K562 (cell line): ENCODE measurements around the gene SSH3. TPM values are rescaled to one million over a fixed set of nuclear protein-coding genes. Genes with fewer than 3 reads are reported as not detected.
A peak's percentile ranks its signal among the peaks of the same experiment; 100 is the strongest.

Experiments
- ATF6 ChIP-seq: sonication (generic); formaldehyde crosslinking; IDR thresholded peaks from 2 replicates; pipeline ENCODE4 v1.4.0; 2020; ENCODE audit warnings: mild to moderate bottlenecking, missing genetic modification reagents
- ELK1 ChIP-seq: sonication (generic); formaldehyde crosslinking; IDR thresholded peaks from 2 replicates; pipeline ENCODE4 v1.8.1; 2022; ENCODE audit warnings: missing genetic modification reagents
- GTF2A2 ChIP-seq: IDR thresholded peaks from 2 replicates; pipeline ENCODE4 v1.6.1; 2016; ENCODE audit warnings: mild to moderate bottlenecking, missing genetic modification characterization, missing compliant biosample characterization
- KLF16 ChIP-seq: IDR thresholded peaks from 2 replicates; pipeline ENCODE4 v1.6.1; 2016; ENCODE audit warnings: antibody characterized with exemption
- SLC30A9 ChIP-seq: fragments of 250-450 bp; sonication (Bioruptor Pico); IDR thresholded peaks from 2 replicates; pipeline ENCODE4 v1.8.0; 2022; ENCODE audit warnings: mild to moderate bottlenecking, moderate library complexity
- SMC3 ChIP-seq: conservative IDR thresholded peaks from 2 replicates; pipeline ENCODE4 v1.6.1; 2011; ENCODE audit warnings: low read depth, low read length, improper control_type of control experiment; ENCODE audit not compliant: insufficient read depth
- SRF ChIP-seq, 2 experiments: fragments of 250-450, 450-650 bp in 1 of 2; sonication (Bioruptor Pico) in 1 of 2; sonication (generic) in 1 of 2; formaldehyde crosslinking; IDR thresholded peaks; 2 replicates each; pipeline versions ENCODE4 v1.5.0 to v1.5.1; 2020 to 2022; ENCODE audit warnings: mild to moderate bottlenecking in 1 of 2, missing genetic modification reagents in 1 of 2
- ZFPM2 ChIP-seq: fragments of 250-450 bp; sonication (Bioruptor Pico); IDR thresholded peaks from 2 replicates; pipeline ENCODE4 v1.5.1; 2022; ENCODE audit warnings: mild to moderate bottlenecking
- ZNF696 ChIP-seq: fragments of 250-450 bp; sonication (Bioruptor Pico); conservative IDR thresholded peaks from 2 replicates; pipeline ENCODE4 v1.4.0; 2020; ENCODE audit warnings: mild to moderate bottlenecking, moderate library complexity
- polyA plus RNA-seq, 8 experiments: library from polyadenylated mRNA; depleted of rRNA in 4 of 8; stranded (reverse) in 5 of 8; unstranded in 3 of 8; fragments of >200 nt; fragmentation: Nextera tagmentation in 2 of 8; fragmentation: Illumina TruSeq in 1 of 8; extraction: Ambion mirVana in 2 of 8; extraction: Trizol in 1 of 8; gene quantifications; 2 replicates each; pipeline versions ENCODE4 v1.2.1 to v1.2.3, GENCODE V29; 2011 to 2014; ENCODE audit warnings: inconsistent platforms in 1 of 8, missing spikeins in 1 of 8
- total RNA-seq, 7 experiments: library from RNA; depleted of rRNA in 6 of 7; stranded (reverse); fragments of >200 nt in 6 of 7; fragmentation: Illumina TruSeq in 2 of 7; extraction: Trizol in 2 of 7; gene quantifications; 2 replicates each; pipeline versions ENCODE4 v1.2.1 to v1.2.3, GENCODE V29; 2011 to 2021; ENCODE audit warnings: low replicate concordance in 1 of 7
- TF ChIP-seq, protein P1 (sequence below), 3 experiments: IDR thresholded peaks in 2 of 3; conservative IDR thresholded peaks in 1 of 3; 2 replicates each; pipeline ENCODE4 v1.5.1; 2011 to 2012; ENCODE audit warnings: low read length in 3 of 3, mild to moderate bottlenecking in 3 of 3, control low read depth in 2 of 3, improper control_type of control experiment in 1 of 3, inconsistent platforms in 1 of 3, low read depth in 1 of 3, mixed read lengths in 1 of 3, moderate library complexity in 1 of 3; ENCODE audit not compliant: insufficient read depth in 2 of 3
- TF ChIP-seq, protein P2 (sequence below): fragments of 250-450 bp; sonication (Bioruptor Pico); IDR thresholded peaks from 2 replicates; pipeline ENCODE4 v1.8.0; 2022; ENCODE audit warnings: moderate library complexity, mild to moderate bottlenecking, inconsistent platforms
- TF ChIP-seq, protein P3 (sequence below): sonication (generic); formaldehyde crosslinking; IDR thresholded peaks from 2 replicates; pipeline ENCODE4 v1.9.0; 2022; ENCODE audit warnings: mild to moderate bottlenecking, missing genetic modification reagents

Gene SSH3
- total and polyA plus RNA-seq, 9 of the 15 experiments (the other 6 are each of a cell fraction or from before 2014, with no cell fraction given) = 0.07 to 1.0 (median 0.24) TPM; not detected in 3

GRCh38 chr11:67345920-67346819 is 42.8 kb downstream of the SSH3 start (continued):
- TF ChIP-seq, protein P1, sequence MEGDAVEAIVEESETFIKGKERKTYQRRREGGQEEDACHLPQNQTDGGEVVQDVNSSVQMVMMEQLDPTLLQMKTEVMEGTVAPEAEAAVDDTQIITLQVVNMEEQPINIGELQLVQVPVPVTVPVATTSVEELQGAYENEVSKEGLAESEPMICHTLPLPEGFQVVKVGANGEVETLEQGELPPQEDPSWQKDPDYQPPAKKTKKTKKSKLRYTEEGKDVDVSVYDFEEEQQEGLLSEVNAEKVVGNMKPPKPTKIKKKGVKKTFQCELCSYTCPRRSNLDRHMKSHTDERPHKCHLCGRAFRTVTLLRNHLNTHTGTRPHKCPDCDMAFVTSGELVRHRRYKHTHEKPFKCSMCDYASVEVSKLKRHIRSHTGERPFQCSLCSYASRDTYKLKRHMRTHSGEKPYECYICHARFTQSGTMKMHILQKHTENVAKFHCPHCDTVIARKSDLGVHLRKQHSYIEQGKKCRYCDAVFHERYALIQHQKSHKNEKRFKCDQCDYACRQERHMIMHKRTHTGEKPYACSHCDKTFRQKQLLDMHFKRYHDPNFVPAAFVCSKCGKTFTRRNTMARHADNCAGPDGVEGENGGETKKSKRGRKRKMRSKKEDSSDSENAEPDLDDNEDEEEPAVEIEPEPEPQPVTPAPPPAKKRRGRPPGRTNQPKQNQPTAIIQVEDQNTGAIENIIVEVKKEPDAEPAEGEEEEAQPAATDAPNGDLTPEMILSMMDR (IDR thresholded peaks at IDR 0.05 in 2 of 3, conservative IDR thresholded peaks at IDR 0.05 in 1 of 3; ENCODE audit: insufficient read depth in 2 of 3, low read depth in 1 of 3, low read length in 3 of 3) = peak; percentile 61 to 83 (median 81)
- TF ChIP-seq SLC30A9 (no peak), ATF6 (CRISPR knock-in tag) (no peak), KLF16 (no peak), ZFPM2 (CRISPR knock-in tag) (no peak), ELK1 (CRISPR knock-in tag) (no peak), SMC3 (peak; percentile 52; the same call in 1 of the 2 replicates), GTF2A2 (no peak), ZNF696 (no peak), SRF (CRISPR knock-in tag; IDR thresholded peaks at IDR 0.05) (no peak)
- TF ChIP-seq, protein P2, sequence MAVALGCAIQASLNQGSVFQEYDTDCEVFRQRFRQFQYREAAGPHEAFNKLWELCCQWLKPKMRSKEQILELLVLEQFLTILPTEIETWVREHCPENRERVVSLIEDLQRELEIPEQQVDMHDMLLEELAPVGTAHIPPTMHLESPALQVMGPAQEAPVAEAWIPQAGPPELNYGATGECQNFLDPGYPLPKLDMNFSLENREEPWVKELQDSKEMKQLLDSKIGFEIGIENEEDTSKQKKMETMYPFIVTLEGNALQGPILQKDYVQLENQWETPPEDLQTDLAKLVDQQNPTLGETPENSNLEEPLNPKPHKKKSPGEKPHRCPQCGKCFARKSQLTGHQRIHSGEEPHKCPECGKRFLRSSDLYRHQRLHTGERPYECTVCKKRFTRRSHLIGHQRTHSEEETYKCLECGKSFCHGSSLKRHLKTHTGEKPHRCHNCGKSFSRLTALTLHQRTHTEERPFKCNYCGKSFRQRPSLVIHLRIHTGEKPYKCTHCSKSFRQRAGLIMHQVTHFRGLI (CRISPR knock-in tag) = no peak
- TF ChIP-seq, protein P3, sequence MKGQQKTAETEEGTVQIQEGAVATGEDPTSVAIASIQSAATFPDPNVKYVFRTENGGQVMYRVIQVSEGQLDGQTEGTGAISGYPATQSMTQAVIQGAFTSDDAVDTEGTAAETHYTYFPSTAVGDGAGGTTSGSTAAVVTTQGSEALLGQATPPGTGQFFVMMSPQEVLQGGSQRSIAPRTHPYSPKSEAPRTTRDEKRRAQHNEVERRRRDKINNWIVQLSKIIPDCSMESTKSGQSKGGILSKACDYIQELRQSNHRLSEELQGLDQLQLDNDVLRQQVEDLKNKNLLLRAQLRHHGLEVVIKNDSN (CRISPR knock-in tag) = no peak
